HG02970 (cell line): ENCODE measurements around the gene GLIS2.

Source experiments
- ATAC-seq: cut with Tn5 transposase; IDR thresholded peaks from one replicate; pipeline ENCODE4 v1.9.1; 2021; ENCODE audit warnings: mild to moderate bottlenecking, moderate library complexity, moderate number of reproducible peaks; ENCODE audit not compliant: unreplicated experiment, low FRiP score

GLIS2 gene

GRCh38 chr16:4347765-4348509 lies 32.1 kb downstream of the GLIS2 start:
- no peak for ATAC-seq

DNA sequence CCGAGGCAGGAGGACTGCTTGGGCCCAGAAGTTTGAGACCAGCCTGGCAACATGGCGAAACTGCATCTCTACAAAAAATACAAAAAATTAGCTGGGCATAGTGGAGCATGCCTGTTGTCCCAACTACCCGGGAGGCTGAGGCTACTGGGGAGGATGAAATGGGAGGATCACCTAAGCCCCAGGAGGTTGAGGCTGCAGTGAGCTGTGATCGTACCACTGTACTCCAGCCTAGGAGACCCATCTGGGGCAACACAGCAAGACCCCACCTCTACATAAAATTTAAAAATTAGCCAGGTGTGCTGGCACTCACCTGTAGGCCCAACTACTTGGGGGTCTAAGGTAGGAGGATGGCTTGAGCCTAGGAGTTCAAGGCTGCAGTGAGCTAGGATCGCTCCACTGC lies 33.5 kb downstream of the GLIS2 start:
- no peak for ATAC-seq

GRCh38 chr16:4350365-4350786 lies 34.5 kb downstream of the GLIS2 start:
- no peak for ATAC-seq

GRCh38 chr16:4350787-4351659 lies 35.2 kb downstream of the GLIS2 start, which contains the start of gene PAM16:
TSS of gene PAM16 (minus strand) at chr16:4351321. CDS start at chr16:4351234, 87 bp downstream.
- ATAC-seq = peak; percentile 80

GRCh38 chr16:4351880-4352279 lies 36.0 kb downstream of the GLIS2 start:
- no peak for ATAC-seq

- ATAC-seq = no peak
These were observed 37.0 kb downstream of the GLIS2 start for GRCh38 chr16:4352843-4353242.

DNA sequence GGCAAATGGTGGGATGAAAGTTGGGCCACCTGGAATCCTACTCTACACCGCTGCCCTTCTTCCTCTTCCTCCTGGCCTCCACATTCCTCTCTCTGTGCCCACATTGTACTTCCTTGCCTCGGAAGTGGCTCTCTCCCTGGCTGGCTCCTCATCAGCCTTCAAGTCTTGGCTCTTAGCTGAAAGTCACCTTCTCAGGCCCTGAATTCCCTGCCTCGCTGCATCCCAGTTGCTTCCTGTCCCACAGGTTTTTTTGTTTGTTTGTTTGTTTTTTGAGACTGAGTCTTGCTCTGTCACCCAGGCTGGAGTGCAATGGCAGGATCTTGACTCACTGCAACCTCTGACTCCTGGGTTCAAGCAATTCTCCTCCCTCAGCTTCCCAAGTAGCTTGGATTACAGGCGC lies 37.8 kb downstream of the GLIS2 start:
- no peak for ATAC-seq

- ATAC-seq = no peak
These were observed 38.9 kb downstream of the GLIS2 start for GRCh38 chr16:4354512-4355409.

DNA sequence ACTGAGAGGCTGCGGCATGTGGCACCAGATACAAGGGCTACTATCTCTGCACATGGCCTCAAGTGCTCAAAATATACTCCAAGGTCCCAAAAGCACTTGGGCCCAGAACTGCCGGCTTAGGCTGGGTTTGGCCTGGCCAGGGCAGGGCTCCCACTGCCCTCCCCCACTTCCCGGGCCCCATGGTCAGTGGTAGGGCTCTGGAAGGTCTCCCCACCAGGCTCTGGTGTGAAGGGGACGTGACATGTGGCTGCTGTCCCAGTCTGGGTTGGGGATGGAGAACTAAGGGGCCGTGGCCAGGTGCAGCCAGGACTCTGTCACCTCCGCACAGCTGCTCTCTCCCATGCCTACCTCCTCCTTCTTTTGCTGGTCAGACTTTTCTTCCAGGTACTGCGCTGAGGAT lies 41.0 kb downstream of the GLIS2 start:
- no peak for ATAC-seq

- no peak for ATAC-seq
These were observed 42.4 kb downstream of the GLIS2 start for GRCh38 chr16:4358236-4358635.

- no peak for ATAC-seq
These were observed 43.1 kb downstream of the GLIS2 start for GRCh38 chr16:4358831-4359561.

DNA sequence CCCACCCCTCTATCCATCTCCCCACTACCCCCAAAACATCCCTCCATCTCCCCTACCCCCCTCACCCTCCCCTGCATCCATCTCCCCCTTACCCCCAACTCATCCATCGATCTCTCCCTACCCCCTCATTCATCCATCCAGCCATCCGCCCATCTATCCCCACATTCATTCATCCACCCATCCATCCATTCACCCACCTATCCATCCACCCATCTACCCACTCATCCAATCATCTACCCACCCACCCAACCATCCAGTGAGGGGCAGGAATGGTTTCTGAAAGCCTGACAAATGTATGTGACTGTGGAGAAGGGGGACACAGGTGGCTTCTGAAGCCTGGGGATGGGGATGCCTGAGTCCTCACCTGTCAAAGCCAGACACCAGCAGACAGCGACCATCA lies 44.0 kb downstream of the GLIS2 start:
- no peak for ATAC-seq

GRCh38 chr16:4360538-4361021 lies 44.7 kb downstream of the GLIS2 start:
- no peak for ATAC-seq

DNA sequence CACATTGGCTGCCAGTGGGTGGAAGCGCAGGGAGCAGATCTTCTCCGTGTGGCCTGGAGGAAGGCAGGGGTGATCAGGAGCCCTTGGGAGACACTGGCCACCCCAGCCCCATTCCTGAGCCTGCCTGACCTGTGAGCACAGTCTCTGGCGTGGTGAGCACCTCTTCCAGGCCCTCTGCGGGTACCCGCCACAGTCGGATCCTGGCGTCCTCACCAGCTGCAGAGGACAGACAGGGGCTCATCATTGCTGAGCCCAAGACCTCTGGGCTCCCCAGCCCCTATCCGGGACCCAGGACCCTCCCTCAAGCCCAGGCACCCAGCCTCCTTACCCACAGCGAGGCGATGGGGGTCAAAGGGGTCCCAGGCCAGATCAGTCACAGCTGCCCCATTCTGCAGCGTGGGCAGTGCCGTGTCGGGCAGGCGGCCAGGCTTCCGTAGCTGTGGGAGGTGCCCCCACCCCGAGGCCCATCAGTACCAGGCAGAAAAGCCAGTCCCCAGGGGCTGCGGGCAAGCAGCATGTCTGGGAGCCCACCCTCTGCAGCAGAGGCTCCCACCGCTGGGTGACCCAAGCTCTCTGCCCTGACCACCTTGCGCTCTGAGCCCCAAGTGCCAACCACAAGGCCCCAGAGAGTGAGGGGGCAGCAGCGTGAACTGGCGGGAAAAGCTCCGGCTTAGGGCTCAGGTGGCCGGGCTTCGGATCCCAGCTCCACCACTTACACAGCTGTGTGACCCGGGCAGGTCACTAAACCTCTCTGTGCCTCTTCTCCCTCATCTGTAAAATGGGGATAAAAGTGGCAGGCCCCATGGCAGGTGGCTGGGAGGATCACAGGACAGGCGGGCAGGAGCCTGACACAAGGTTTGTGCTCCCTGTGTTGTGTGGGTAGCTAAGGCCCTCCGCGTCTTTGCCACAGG lies 45.4 kb downstream of the GLIS2 start:
- ATAC-seq = no peak

DNA sequence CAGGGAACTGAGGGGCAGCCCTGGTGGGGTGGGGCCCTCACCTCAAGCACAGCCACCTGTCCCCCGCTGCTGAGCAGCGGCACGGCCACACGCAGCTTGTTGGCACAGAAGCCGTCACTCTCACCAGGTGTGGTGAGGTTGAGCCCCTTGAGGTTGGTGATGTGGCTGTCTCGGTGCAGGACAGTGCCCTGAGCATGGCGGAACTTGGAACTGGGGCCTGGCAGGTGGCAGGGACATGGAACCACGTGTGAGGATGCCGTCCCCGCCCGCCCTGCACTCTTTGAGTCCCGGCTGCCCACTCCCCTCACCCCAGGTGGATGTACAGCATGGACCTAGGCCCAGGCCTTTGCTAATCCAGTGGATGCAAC lies 46.1 kb downstream of the GLIS2 start:
- no peak for ATAC-seq

DNA sequence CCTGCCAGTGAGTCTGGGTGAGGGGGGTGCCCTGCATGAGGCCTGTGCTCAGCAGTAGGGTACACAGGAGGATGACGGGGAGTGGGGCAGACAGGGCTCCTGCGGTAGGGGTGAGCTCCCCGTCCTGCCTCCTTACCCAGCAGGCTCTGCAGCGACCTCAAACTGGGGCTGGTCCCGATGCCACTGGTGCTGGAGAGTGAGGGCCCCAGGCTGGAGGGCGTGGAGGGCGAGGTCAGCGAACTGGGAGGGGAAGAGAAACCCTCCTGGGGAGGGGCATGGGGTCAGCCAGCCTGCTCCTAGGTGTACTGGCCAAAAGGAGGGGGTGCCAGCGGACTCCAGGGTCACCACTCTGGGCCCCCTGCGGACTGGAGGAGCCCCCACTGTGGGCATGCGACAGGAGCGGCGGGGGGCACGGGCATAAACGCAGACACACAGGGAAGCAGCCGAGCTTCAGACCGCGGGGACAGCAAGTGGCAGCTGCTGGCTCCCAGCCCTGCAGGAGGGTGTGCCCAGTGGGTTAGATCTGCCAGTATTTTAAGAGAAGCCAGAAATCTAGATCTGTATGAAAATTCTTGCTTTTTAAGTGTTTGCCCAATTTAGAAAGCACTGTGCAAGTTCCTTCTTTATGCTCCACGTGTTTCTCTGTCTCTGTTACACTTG lies 46.7 kb downstream of the GLIS2 start:
- ATAC-seq = no peak

- ATAC-seq = no peak
These were observed 48.5 kb downstream of the GLIS2 start for GRCh38 chr16:4364196-4365013.
